ENCODE results near the gene PCDHGA11. TPM values are rescaled to one million over a fixed set of nuclear protein-coding genes. Genes with fewer than 3 reads are reported as not detected.
"Not testable (repeated sequence)": the region's sequence is repeated elsewhere in the genome, so short reads cannot be mapped to it uniquely, and the experiment has no call there.

PCDHGA11 gene
- total RNA-seq, 1 experiment from 2014 or later, result 0.66 TPM

GRCh38 chr5:141402553-141403243, 18.2 kb upstream of the PCDHGA11 start, which contains the start of gene PCDHGA9:
TSS of gene PCDHGA9 (plus strand) at chr5:141402778. CDS start at chr5:141402953, 175 bp downstream.
- H3K4me2 ChIP-seq (ENCODE audit: low read length), result no peak within 1 kb of the TSS
- no peak for DNase-seq
- H3K4me1 ChIP-seq (ENCODE audit: insufficient read depth, low read length), result no peaks in the 10 kb centered on the region
- no peaks in the 10 kb centered on the region for H3F3A ChIP-seq (ENCODE audit: low read length, unreplicated experiment)
- H3K9me2 ChIP-seq (replicated peaks; ENCODE audit: low read length), result no peaks in the 10 kb centered on the region
- no peaks in the 10 kb centered on the region for H3K79me2 ChIP-seq (ENCODE audit: low read length)
- peaks cover 9% of the 10 kb centered on the region; the same call in 1 of the 2 replicates for H3K36me3 ChIP-seq (ENCODE audit: low read depth, low read length)
- TF ChIP-seq EZH2 (IDR thresholded peaks at IDR 0.05; ENCODE audit: low read length, unreplicated experiment) (no peak), EZH2phosphoT487 (IDR thresholded peaks at IDR 0.05; ENCODE audit: borderline replicate concordance, low read length) (no peak), CTCF (conservative IDR thresholded peaks at IDR 0.05; ENCODE audit: low read depth, low read length) (no peak)
- H3K9ac ChIP-seq (ENCODE audit: low read length), result no peak within 1 kb of the TSS
- no peak for ATAC-seq
- no peaks in the 10 kb centered on the region for H4K20me1 ChIP-seq (ENCODE audit: low read length)
- H3K9me3 ChIP-seq (ENCODE audit: low read length), result peaks cover 14% of the 10 kb centered on the region; the same call in 1 of the 2 replicates
- no peaks in the 10 kb centered on the region for H3K27me3 ChIP-seq (ENCODE audit: low read length)
- H3K4me3 ChIP-seq (ENCODE audit: low read length), result no peak within 1 kb of the TSS
- ChIA-PET CTCF (no interaction called here), POLR2A (ENCODE audit: unreplicated experiment) (no interaction called here)
- no peak within 1 kb of the TSS for H2AFZ ChIP-seq (ENCODE audit: low read length)
- BruUV-seq (replicated peaks), result no TSS peak
- H3K27ac ChIP-seq (ENCODE audit: low read length), result no peak within 1 kb of the TSS
- intact Hi-C loops (cut with micrococcal nuclease), result no loop called here

GRCh38 chr5:141403387-141403786, 17.5 kb upstream of the PCDHGA11 start:
- no peaks in the 10 kb centered on the region for H3F3A ChIP-seq (ENCODE audit: low read length, unreplicated experiment)
- H2AFZ ChIP-seq (ENCODE audit: low read length), result no peak overlapping the region
- no peaks in the 10 kb centered on the region for H3K4me1 ChIP-seq (ENCODE audit: insufficient read depth, low read length)
- no peaks in the 10 kb centered on the region for H3K27me3 ChIP-seq (ENCODE audit: low read length)
- POLR2A ChIA-PET (ENCODE audit: unreplicated experiment), result no interaction called here
- TF ChIP-seq EZH2 (IDR thresholded peaks at IDR 0.05; ENCODE audit: low read length, unreplicated experiment) (no peak), CTCF (conservative IDR thresholded peaks at IDR 0.05; ENCODE audit: low read depth, low read length) (no peak), EZH2phosphoT487 (IDR thresholded peaks at IDR 0.05; ENCODE audit: borderline replicate concordance, low read length) (no peak)
- intact Hi-C loops (cut with micrococcal nuclease), result no loop called here
- no peak overlapping the region for H3K4me3 ChIP-seq (ENCODE audit: low read length)
- peaks cover 9% of the 10 kb centered on the region; the same call in 1 of the 2 replicates for H3K36me3 ChIP-seq (ENCODE audit: low read depth, low read length)
- no peak for ATAC-seq
- no peak overlapping the region for H3K9ac ChIP-seq (ENCODE audit: low read length)
- H4K20me1 ChIP-seq (ENCODE audit: low read length), result no peaks in the 10 kb centered on the region
- no TSS peak for BruUV-seq (replicated peaks)
- DNase-seq, result no peak
- no peak overlapping the region for H3K27ac ChIP-seq (ENCODE audit: low read length)
- H3K4me2 ChIP-seq (ENCODE audit: low read length), result no peak overlapping the region
- H3K79me2 ChIP-seq (ENCODE audit: low read length), result no peaks in the 10 kb centered on the region
- H3K9me2 ChIP-seq (replicated peaks; ENCODE audit: low read length), result no peaks in the 10 kb centered on the region
- H3K9me3 ChIP-seq (ENCODE audit: low read length), result peaks cover 14% of the 10 kb centered on the region; the same call in 1 of the 2 replicates
- CTCF ChIA-PET, result no interaction called here

GRCh38 chr5:141407790-141408505, 12.9 kb upstream of the PCDHGA11 start, which contains the start of gene PCDHGB6:
TSS of gene PCDHGB6 (plus strand) at chr5:141408021. CDS start at chr5:141408203, 182 bp downstream.
- H3K9ac ChIP-seq (ENCODE audit: low read length); POLR2A ChIA-PET (ENCODE audit: unreplicated experiment); H3K4me1 ChIP-seq (ENCODE audit: insufficient read depth, low read length); H3K4me3 ChIP-seq (ENCODE audit: low read length); intact Hi-C loops (cut with micrococcal nuclease); H3K27ac ChIP-seq (ENCODE audit: low read length); DNase-seq; BruUV-seq (replicated peaks); H3K27me3 ChIP-seq (ENCODE audit: low read length); H4K20me1 ChIP-seq (ENCODE audit: low read length); CTCF ChIA-PET; H3K9me2 ChIP-seq (replicated peaks; ENCODE audit: low read length); ATAC-seq; H2AFZ ChIP-seq (ENCODE audit: low read length); H3K79me2 ChIP-seq (ENCODE audit: low read length); H3K4me2 ChIP-seq (ENCODE audit: low read length); H3F3A ChIP-seq (ENCODE audit: low read length, unreplicated experiment); H3K36me3 ChIP-seq (ENCODE audit: low read depth, low read length): not testable (repeated sequence)
- 0 out of 2 replicates have a peak, but pooled peaks cover 11% of the 10 kb centered on the region for H3K9me3 ChIP-seq (ENCODE audit: low read length)

All from PC-3 (cell line).